Panc1 (cell line): ENCODE results near the gene ITPKB. TPM values are rescaled to one million over a fixed set of nuclear protein-coding genes. Genes with fewer than 3 reads are reported as not detected.
A peak's percentile ranks its signal among the peaks of the same experiment; 100 is the strongest.

Source experiments
- ATAC-seq: fragments of 200-7000 bp; cut with Tn5 transposase; 2 replicates; pipeline ENCODE4 v1.9.1; 2020; ENCODE audit warnings: mild to moderate bottlenecking, moderate library complexity
- Bru-seq: library from RNA; stranded (reverse); fragments of 400-500 nt; gene quantifications from one replicate; lab custom pipeline; 2021; lab: Mats Ljungman, UMichigan
- BruChase-seq, 2 experiments: library from RNA; stranded (reverse); fragments of 400-500 nt; gene quantifications; one replicate each; lab custom pipeline; 2021; lab: Mats Ljungman, UMichigan
- BruUV-seq: library from RNA; stranded (reverse); fragments of 400-500 nt; replicated peaks from 2 replicates; lab custom pipeline; 2021; lab: Mats Ljungman, UMichigan
- CTCF ChIA-PET: fragments of 300-600 bp; sonication (Branson Sonifier 250); formaldehyde crosslinking; loops from one replicate; lab custom pipeline; 2022; ENCODE audit warnings: antibody characterized with exemption; lab: Charles Lee
- POLR2A ChIA-PET: fragments of 300-600 bp; sonication (Branson Sonifier 250); formaldehyde crosslinking; loops from one replicate; lab custom pipeline; 2022; ENCODE audit warnings: antibody characterized with exemption; lab: Charles Lee
- DNase-seq: peaks from one replicate; pipeline ENCODE4 v3.0.0-alpha.2; 2010; ENCODE audit warnings: low read depth, low spot score
- H3K27ac ChIP-seq: 2 replicates; pipeline ENCODE4 v1.5.1; 2011; ENCODE audit warnings: mild to moderate bottlenecking, low read length, inconsistent platforms
- H3K27me3 ChIP-seq: fragments of 200-500 bp; sonication (Bioruptor generic); 2 replicates; pipeline ENCODE4 v1.6.0; 2014; ENCODE audit warnings: low read length, inconsistent platforms; ENCODE audit not compliant: control insufficient read depth, insufficient read depth
- H3K36me3 ChIP-seq: fragments of 200-500 bp; sonication (Bioruptor generic); 2 replicates; pipeline ENCODE4 v1.5.1; 2014; ENCODE audit warnings: inconsistent platforms, mild to moderate bottlenecking, low read length, moderate library complexity; ENCODE audit not compliant: control insufficient read depth, insufficient read depth
- H3K4me1 ChIP-seq: 2 replicates; pipeline ENCODE4 v1.5.1; 2011; ENCODE audit warnings: inconsistent platforms, mild to moderate bottlenecking, low read length, moderate library complexity; ENCODE audit not compliant: control insufficient read depth, insufficient read depth
- H3K4me3 ChIP-seq, 2 experiments: 2 replicates each; pipeline ENCODE4 v1.5.1; 2011 to 2012; ENCODE audit warnings: low read depth in 2 of 2, low read length in 2 of 2, mild to moderate bottlenecking in 2 of 2, inconsistent platforms in 1 of 2, moderate library complexity in 1 of 2
- H3K9me3 ChIP-seq: fragments of 200-500 bp; sonication (Bioruptor generic); 2 replicates; pipeline ENCODE4 v1.5.1; 2014; ENCODE audit warnings: low read depth, mild to moderate bottlenecking, inconsistent platforms, low read length, moderate library complexity; ENCODE audit not compliant: control insufficient read depth, insufficient read depth
- POLR2AphosphoS5 ChIP-seq: IDR thresholded peaks from 2 replicates; pipeline ENCODE4 v1.6.1; 2012; ENCODE audit warnings: mild to moderate bottlenecking, low read depth, low read length, moderate library complexity
- SIN3A ChIP-seq: IDR thresholded peaks from 2 replicates; pipeline ENCODE4 v1.6.1; 2012; ENCODE audit warnings: low read depth, mild to moderate bottlenecking, low read length, moderate library complexity, borderline replicate concordance; ENCODE audit not compliant: insufficient read depth
- TCF7L2 ChIP-seq: IDR thresholded peaks from 2 replicates; pipeline ENCODE4 v1.6.1; 2011; ENCODE audit warnings: mild to moderate bottlenecking, low read depth, low read length, inconsistent platforms
- in situ Hi-C: cut with HindIII; loops from 2 replicates; pipeline ENCODE4 v1.10.0; 2016; ENCODE audit warnings: low sequenced_read_pairs, low pct_unique_long_range_greater_than_20kb
- intact Hi-C: fragments of 100-400 bp; cut with micrococcal nuclease; formaldehyde crosslinking; loops from one replicate; pipeline ENCODE4 v1.10.0; 2022; ENCODE audit not compliant: unreplicated experiment
- long read RNA-seq: library from polyadenylated mRNA; unstranded; transcript quantifications from one replicate; pipeline ENCODE4 v2.0.0, GENCODE V29; 2021; ENCODE audit not compliant: unreplicated experiment
- polyA plus RNA-seq: library from polyadenylated mRNA; unstranded; fragments of >200 nt; gene quantifications from one replicate; pipeline ENCODE4 v1.2.1, GENCODE V29; 2012; ENCODE audit warnings: missing spikeins; ENCODE audit not compliant: insufficient read length
- total RNA-seq: library from RNA; stranded (reverse); gene quantifications from one replicate; pipeline ENCODE4 v1.2.1, GENCODE V29; 2021; ENCODE audit not compliant: unreplicated experiment
- TF ChIP-seq, protein P1 (sequence below): fragments of 450-650 bp; IDR thresholded peaks from 2 replicates; pipeline ENCODE4 v1.5.1; 2017; ENCODE audit warnings: mild to moderate bottlenecking
- TF ChIP-seq, protein P2 (sequence below), 2 experiments: IDR thresholded peaks; 2 replicates each; pipeline ENCODE4 v1.6.1; 2011 to 2012; ENCODE audit warnings: low read depth in 2 of 2, control low read depth in 1 of 2, low read length in 1 of 2, mild to moderate bottlenecking in 1 of 2, moderate library complexity in 1 of 2; ENCODE audit not compliant: insufficient read depth in 1 of 2

ITPKB gene
- total RNA-seq (10.9 TPM), Bru-seq, nascent RNA (percentile 56 among the genes with signal in this experiment), BruChase-seq, experiment 1, labeled RNA remaining after a 2-hour chase (percentile 51 among the genes with signal in this experiment), BruChase-seq, experiment 2, labeled RNA remaining after a 6-hour chase (percentile 53 among the genes with signal in this experiment)
- polyA plus RNA-seq = 7.9 TPM
- long read RNA-seq, full-length matches to known transcripts = 7 of 16 reads
- long read RNA-seq, partial matches to known transcripts = 2 of 16 reads
- long read RNA-seq, other reads (novel, unspliced or antisense) = 7 of 16 reads

DNA sequence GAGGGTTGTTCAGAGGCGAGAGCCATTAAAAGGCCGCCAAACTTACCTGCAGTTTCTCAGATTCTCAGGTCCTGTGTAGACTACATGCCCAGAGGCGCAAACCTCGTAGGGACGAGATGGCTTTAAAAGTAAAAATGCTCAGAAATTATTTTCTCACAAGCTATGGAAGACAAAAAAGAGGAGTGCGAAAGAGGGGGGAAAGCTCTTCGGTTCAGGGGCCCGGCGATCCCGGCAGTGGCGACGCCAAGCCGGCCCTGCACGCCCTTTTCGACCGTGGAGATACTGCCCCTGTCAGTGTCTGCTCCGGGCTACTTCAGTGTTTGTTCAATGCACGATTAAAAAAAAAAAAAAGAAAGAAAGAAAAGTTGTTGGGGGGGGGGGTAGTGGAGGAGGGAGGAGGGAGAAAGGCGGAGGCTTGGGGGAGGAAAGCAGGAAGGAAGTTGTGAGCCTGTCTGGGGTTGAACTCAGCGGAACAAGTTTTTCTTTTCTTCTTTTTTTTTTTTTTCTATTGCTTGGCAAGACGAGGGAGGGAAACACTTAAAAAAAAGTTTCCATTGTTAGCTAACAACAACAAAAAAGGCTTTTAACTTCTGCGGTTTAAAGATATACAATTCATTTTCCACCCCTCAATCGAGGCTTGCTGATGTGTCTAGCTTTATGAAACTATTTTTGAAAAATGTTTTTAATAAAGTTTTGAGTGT, at the start of gene ITPKB:
Gene ITPKB, minus strand, starts transcription at position 288 of the 701 bp plus-strand sequence. CDS start 1,824 bp downstream, outside the sequence.
- TF ChIP-seq, protein P1, sequence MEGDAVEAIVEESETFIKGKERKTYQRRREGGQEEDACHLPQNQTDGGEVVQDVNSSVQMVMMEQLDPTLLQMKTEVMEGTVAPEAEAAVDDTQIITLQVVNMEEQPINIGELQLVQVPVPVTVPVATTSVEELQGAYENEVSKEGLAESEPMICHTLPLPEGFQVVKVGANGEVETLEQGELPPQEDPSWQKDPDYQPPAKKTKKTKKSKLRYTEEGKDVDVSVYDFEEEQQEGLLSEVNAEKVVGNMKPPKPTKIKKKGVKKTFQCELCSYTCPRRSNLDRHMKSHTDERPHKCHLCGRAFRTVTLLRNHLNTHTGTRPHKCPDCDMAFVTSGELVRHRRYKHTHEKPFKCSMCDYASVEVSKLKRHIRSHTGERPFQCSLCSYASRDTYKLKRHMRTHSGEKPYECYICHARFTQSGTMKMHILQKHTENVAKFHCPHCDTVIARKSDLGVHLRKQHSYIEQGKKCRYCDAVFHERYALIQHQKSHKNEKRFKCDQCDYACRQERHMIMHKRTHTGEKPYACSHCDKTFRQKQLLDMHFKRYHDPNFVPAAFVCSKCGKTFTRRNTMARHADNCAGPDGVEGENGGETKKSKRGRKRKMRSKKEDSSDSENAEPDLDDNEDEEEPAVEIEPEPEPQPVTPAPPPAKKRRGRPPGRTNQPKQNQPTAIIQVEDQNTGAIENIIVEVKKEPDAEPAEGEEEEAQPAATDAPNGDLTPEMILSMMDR = no peak
- no peak for TF ChIP-seq SIN3A
- TF ChIP-seq POLR2AphosphoS5 = no peak
- TF ChIP-seq, protein P2, sequence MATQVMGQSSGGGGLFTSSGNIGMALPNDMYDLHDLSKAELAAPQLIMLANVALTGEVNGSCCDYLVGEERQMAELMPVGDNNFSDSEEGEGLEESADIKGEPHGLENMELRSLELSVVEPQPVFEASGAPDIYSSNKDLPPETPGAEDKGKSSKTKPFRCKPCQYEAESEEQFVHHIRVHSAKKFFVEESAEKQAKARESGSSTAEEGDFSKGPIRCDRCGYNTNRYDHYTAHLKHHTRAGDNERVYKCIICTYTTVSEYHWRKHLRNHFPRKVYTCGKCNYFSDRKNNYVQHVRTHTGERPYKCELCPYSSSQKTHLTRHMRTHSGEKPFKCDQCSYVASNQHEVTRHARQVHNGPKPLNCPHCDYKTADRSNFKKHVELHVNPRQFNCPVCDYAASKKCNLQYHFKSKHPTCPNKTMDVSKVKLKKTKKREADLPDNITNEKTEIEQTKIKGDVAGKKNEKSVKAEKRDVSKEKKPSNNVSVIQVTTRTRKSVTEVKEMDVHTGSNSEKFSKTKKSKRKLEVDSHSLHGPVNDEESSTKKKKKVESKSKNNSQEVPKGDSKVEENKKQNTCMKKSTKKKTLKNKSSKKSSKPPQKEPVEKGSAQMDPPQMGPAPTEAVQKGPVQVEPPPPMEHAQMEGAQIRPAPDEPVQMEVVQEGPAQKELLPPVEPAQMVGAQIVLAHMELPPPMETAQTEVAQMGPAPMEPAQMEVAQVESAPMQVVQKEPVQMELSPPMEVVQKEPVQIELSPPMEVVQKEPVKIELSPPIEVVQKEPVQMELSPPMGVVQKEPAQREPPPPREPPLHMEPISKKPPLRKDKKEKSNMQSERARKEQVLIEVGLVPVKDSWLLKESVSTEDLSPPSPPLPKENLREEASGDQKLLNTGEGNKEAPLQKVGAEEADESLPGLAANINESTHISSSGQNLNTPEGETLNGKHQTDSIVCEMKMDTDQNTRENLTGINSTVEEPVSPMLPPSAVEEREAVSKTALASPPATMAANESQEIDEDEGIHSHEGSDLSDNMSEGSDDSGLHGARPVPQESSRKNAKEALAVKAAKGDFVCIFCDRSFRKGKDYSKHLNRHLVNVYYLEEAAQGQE (IDR thresholded peaks at IDR 0.05; ENCODE audit: insufficient read depth in 1 of 2, low read depth in 2 of 2, low read length in 1 of 2) = no peak
- TF ChIP-seq TCF7L2 = no peak
- BruUV-seq = no TSS peak
- ChIA-PET POLR2A (interaction anchor here (0.6 to 0.9 kb wide), 3 partner anchors 11 to 90 kb away, joined by 3 to 6 read pairs (median 5); no protein-coding TSS in a partner anchor), CTCF (interaction anchor here (0.7 kb wide), 2 partner anchors 76 to 113 kb away, joined by 3 to 5 read pairs; no protein-coding TSS in a partner anchor)
- in situ Hi-C loops = no loop called here
- Histone ChIP-seq H3K36me3 (no peaks in the 10 kb centered on the region), H3K4me3 (peak within 1 kb of the TSS; percentile 54 to 95), H3K27me3 (0 out of 2 replicates have a peak, but pooled peaks cover 4% of the 10 kb centered on the region), H3K27ac (peak within 1 kb of the TSS; percentile 80), H3K9me3 (0 out of 2 replicates have a peak, but pooled peaks cover 5% of the 10 kb centered on the region), H3K4me1 (no peaks in the 10 kb centered on the region)
- ATAC-seq (no peak), DNase-seq (no peak)
- intact Hi-C loops = loop anchor here (5.0 kb wide), 1 partner anchor 88 kb away; no protein-coding TSS in a partner anchor

DNA sequence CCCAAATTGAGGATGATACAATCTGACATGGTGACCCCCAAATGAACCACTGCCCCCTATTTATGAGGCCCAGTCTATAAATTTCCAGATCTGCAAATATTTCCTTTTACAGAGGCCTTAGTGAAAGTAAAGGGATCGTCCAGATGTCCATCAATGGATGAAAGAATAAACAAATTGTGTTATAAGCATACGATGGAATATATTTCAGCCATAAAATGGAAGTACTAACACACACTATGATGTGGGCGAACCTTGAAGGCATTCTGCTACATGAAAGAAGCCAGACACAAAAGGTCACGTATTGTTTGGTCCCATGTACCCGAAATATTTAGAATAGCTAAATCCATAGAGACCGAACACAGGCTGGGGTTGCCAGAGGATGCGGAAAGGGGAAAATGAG, 48.6 kb upstream of the ITPKB start:
- in situ Hi-C loops = no loop called here
- intact Hi-C loops = no loop called here
- no peak overlapping the region for H3K27ac ChIP-seq
- TF ChIP-seq, protein P1 = no peak
- TF ChIP-seq SIN3A = no peak
- no peak for TF ChIP-seq TCF7L2
- no peak for TF ChIP-seq POLR2AphosphoS5
- TF ChIP-seq, protein P2 (IDR thresholded peaks at IDR 0.05; ENCODE audit: insufficient read depth in 1 of 2, low read depth in 2 of 2, low read length in 1 of 2) = no peak
- 0 out of 2 replicates have a peak, but pooled peaks cover 3% of the 10 kb centered on the region for H3K4me1 ChIP-seq
- CTCF ChIA-PET = no interaction called here
- H3K4me3 ChIP-seq = no peak overlapping the region
- DNase-seq = no peak
- H3K27me3 ChIP-seq = no peaks in the 10 kb centered on the region
- H3K9me3 ChIP-seq = no peaks in the 10 kb centered on the region
- no TSS peak for BruUV-seq
- POLR2A ChIA-PET = no interaction called here
- no peak for ATAC-seq
- no peaks in the 10 kb centered on the region for H3K36me3 ChIP-seq
